ENCODE data around the gene FBXO7. TPM values are rescaled to one million over a fixed set of nuclear protein-coding genes. Genes with fewer than 3 reads are reported as not detected.

Gene FBXO7
- total and polyA plus RNA-seq, 9 of the 15 experiments (the other 6 are each of a cell fraction or from before 2014, with no cell fraction given), result 34.0 to 162 (median 85.2) TPM

DNA sequence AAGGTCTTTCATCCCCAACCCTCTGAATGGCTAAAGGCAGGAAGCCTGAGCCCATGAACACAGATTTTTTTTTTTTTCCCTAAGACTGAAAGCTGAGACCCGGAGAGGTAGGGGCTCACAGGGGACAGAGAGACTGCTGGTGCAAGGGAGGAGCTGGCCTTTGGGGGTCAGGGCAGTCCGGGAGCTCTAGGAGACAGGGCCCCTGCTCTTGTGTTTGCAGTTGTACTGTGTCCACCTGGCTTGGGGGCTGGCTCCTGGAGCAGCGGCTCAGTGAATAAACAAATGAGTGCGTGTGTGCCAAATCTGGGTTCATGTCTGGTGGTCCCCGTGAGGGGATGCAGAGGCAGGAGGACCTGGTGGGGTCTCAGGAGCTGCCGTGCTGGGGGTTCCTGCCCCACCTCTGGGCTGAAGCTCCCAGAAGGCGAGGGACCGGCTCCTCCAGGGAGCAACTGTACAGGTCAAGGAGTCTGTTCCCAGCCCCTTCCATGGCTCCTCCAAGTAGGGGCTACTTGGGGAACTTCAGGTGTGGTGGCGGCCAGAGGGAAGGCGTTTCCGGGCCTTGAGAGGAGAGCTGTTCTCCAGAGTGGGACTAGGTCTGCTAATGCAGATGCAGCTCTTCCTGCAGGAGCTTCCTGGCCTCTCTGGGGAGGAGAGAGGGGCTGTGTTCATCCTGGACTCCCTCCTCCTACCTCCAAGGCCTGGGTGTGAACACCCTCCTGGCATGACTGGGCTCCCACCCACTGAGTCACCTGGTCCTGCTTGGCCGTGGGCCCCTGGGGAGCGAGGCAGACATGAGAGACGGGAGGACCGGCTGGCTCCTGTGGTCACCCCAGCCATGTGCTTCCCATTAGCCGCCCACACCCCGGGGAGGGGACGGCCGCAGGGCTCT is 57.6 kb downstream of the FBXO7 start (continued):
- TF ChIP-seq ZNF318 (IDR thresholded peaks at IDR 0.05; ENCODE audit: borderline replicate concordance in 1 of 2, low read depth in 1 of 2) (no peak), FOXP1 (CRISPR knock-in tag; IDR thresholded peaks at IDR 0.05) (no peak), GTF2A2 (tag; IDR thresholded peaks at IDR 0.05) (no peak), ZNF551 (CRISPR knock-in tag; IDR thresholded peaks at IDR 0.05) (no peak), FOXM1 (IDR thresholded peaks at IDR 0.05; ENCODE audit: low read depth) (no peak), FOXM1 (CRISPR knock-in tag; IDR thresholded peaks at IDR 0.05; ENCODE audit: low read depth) (no peak), LEF1 (IDR thresholded peaks at IDR 0.05) (no peak), ZBTB8A (IDR thresholded peaks at IDR 0.05; ENCODE audit: partially characterized antibody) (no peak), XRCC3 (IDR thresholded peaks at IDR 0.05) (no peak), ATF7 (IDR thresholded peaks at IDR 0.05) (0 out of 2 replicates have a peak, but pooled peaks have one; percentile 16), LARP7 (IDR thresholded peaks at IDR 0.05) (no peak), SMC3 (conservative IDR thresholded peaks at IDR 0.05; ENCODE audit: insufficient read depth, low read depth, low read length) (no peak), NCOA1 (IDR thresholded peaks at IDR 0.05; ENCODE audit: low read depth) (no peak), MBD1 (CRISPR knock-in tag; IDR thresholded peaks at IDR 0.05) (no peak), SMARCA4 (IDR thresholded peaks at IDR 0.05) (peak; percentile 20; the same call in 1 of the 2 replicates), JUN (IDR thresholded peaks at IDR 0.05; ENCODE audit: borderline replicate concordance, low read depth, low read length) (peak; percentile 48; the same call in 1 of the 2 replicates), JUN (CRISPR knock-in tag; IDR thresholded peaks at IDR 0.05; ENCODE audit: borderline replicate concordance) (no peak)
- TF ChIP-seq, protein P1, sequence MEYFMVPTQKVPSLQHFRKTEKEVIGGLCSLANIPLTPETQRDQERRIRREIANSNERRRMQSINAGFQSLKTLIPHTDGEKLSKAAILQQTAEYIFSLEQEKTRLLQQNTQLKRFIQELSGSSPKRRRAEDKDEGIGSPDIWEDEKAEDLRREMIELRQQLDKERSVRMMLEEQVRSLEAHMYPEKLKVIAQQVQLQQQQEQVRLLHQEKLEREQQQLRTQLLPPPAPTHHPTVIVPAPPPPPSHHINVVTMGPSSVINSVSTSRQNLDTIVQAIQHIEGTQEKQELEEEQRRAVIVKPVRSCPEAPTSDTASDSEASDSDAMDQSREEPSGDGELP (CRISPR knock-in tag; IDR thresholded peaks at IDR 0.05; ENCODE audit: borderline replicate concordance), result peak; percentile 61; the same call in 1 of the 2 replicates
